ENCODE data around the gene KCNK18. TPM values are rescaled to one million over a fixed set of nuclear protein-coding genes. Genes with fewer than 3 reads are reported as not detected.

Gene KCNK18
- total and polyA plus RNA-seq, 2 donors (not counting 3 experiments of a cell fraction or from before 2014, with no cell fraction given) = not detected

- peak overlapping the region; percentile 60 for H2AFZ ChIP-seq (ENCODE audit: low read depth, low read length)
- no peak overlapping the region for H3K9ac ChIP-seq (replicated peaks; ENCODE audit: extremely low read depth, insufficient read depth, low read length)
- DNase-seq (ENCODE audit: low read depth, low spot score) = no peak
- POLR2A ChIA-PET = interaction anchor here (1.2 kb wide), 1 partner anchor 371 kb away, joined by 3 read pairs; no protein-coding TSS in a partner anchor
- FAIRE-seq = no peak
- CTCF ChIA-PET = interaction anchor here (0.6 to 7.4 kb wide), 34 partner anchors 8 to 1091 kb away, joined by 3 to 238 read pairs (median 4); partner anchors contain the start of genes ENO4, HSPA12A and VAX1
- peaks cover 82 to 93% of the 10 kb centered on the region in 2 experiments for H3K27me3 ChIP-seq (ENCODE audit: control insufficient read depth in 2 of 2, insufficient read depth in 2 of 2, low read length in 2 of 2)
- intact Hi-C loops (cut with micrococcal nuclease) = loop anchor here (5.0 kb wide), 1 partner anchor 220 kb away; no protein-coding TSS in a partner anchor
- H3K79me2 ChIP-seq (ENCODE audit: control insufficient read depth, insufficient read depth, low read length) = no peaks in the 10 kb centered on the region
- dilution Hi-C loops (cut with MboI; ENCODE audit: extremely low pct_ligation_motif_present, low sequenced_read_pairs) = loop anchor here (25.0 kb wide), 1 partner anchor 355 kb away; no protein-coding TSS in a partner anchor
- no peak overlapping the region for H3K27ac ChIP-seq (ENCODE audit: insufficient read depth, low read depth, low read length)
- H3K9me3 ChIP-seq (replicated peaks; ENCODE audit: control insufficient read depth, insufficient read depth, low read length) = no peaks in the 10 kb centered on the region
- H3K4me2 ChIP-seq (ENCODE audit: insufficient read depth, low read length) = no peak overlapping the region
- no peak for TF ChIP-seq MAX (IDR thresholded peaks at IDR 0.05; ENCODE audit: insufficient read depth, insufficient read length)
- TF ChIP-seq GATA2 (IDR thresholded peaks at IDR 0.05; ENCODE audit: insufficient read depth, insufficient read length, low read depth, low read length) = no peak
- TF ChIP-seq MYC (IDR thresholded peaks at IDR 0.05; ENCODE audit: low read depth, low read length) = no peak
- TF ChIP-seq FOS (IDR thresholded peaks at IDR 0.05; ENCODE audit: borderline replicate concordance, insufficient read depth, low read length) = no peak
- TF ChIP-seq EZH2 (IDR thresholded peaks at IDR 0.05; ENCODE audit: borderline replicate concordance, low read depth, low read length, severe bottlenecking) = no peak
- TF ChIP-seq CTCF (IDR thresholded peaks at IDR 0.05; ENCODE audit: extremely low read depth in 1 of 2, insufficient read depth in 1 of 2, low read depth in 1 of 2, low read length in 2 of 2) = no peak
- no peak for TF ChIP-seq JUN (IDR thresholded peaks at IDR 0.05; ENCODE audit: borderline replicate concordance, insufficient read depth, insufficient read length, low read depth)
- TF ChIP-seq POLR2AphosphoS5 (IDR thresholded peaks at IDR 0.05; ENCODE audit: insufficient read depth, low read depth, low read length) = no peak
- no peak for TF ChIP-seq POLR2A (IDR thresholded peaks at IDR 0.05; ENCODE audit: low read depth, low read length)
- H3K36me3 ChIP-seq (ENCODE audit: control insufficient read depth in 2 of 2, extremely low read depth in 1 of 2, insufficient read depth in 2 of 2, low read length in 2 of 2) = no peaks in the 10 kb centered on the region
- peaks cover 3% of the 10 kb centered on the region for H3K4me1 ChIP-seq (ENCODE audit: control insufficient read depth, extremely low read depth, insufficient read depth, low read length)
- H3K9me1 ChIP-seq (replicated peaks; ENCODE audit: control insufficient read depth, extremely low read depth, insufficient read depth, low read length) = no peaks in the 10 kb centered on the region
- no peak overlapping the region for H3K4me3 ChIP-seq (replicated peaks in 1 of 3; ENCODE audit: insufficient read depth in 1 of 3, low read depth in 1 of 3, low read length in 3 of 3)
- no peaks in the 10 kb centered on the region for H4K20me1 ChIP-seq (replicated peaks; ENCODE audit: control insufficient read depth, extremely low read depth, insufficient read depth, low read length)
- no TSS peak for BruUV-seq (replicated peaks)
Measured at GRCh38 chr10:117167346-117167788, 29.9 kb upstream of the KCNK18 start.
